ENCODE results near the gene PTCSC3. TPM values are rescaled to one million over a fixed set of nuclear protein-coding genes. Genes with fewer than 3 reads are reported as not detected.

Gene PTCSC3
- total and polyA plus RNA-seq, 9 of the 15 experiments (the other 6 are each of a cell fraction or from before 2014, with no cell fraction given), result not detected

DNA sequence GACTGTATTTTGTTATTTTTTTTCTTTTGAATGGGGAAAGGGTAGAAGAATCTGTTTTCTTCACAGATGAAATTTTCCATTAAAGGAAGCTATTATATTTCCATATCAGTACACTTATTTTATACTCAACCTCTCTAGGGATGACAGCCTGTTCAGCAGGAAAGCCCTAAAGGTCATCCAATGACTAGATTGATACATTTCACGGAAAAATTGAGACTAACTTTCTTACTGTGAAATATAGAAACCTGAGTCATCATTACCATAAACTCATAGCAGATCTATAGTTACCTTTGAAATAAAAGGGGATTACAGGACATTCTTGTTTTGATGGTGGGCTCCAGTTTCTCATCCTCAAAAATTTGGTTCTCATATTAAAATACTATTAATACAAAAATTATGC, 36.1 kb upstream of the PTCSC3 start:
- CTCF ChIA-PET (ENCODE audit: low intra/inter-chr PET ratio), result no interaction called here
- no peak overlapping the region for H3K9ac ChIP-seq (ENCODE audit: insufficient read depth in 1 of 2, low read depth in 2 of 2, low read length in 2 of 2)
- no peak overlapping the region for H2AFZ ChIP-seq (ENCODE audit: low read depth, low read length)
- no peak overlapping the region for H3K4me2 ChIP-seq (ENCODE audit: insufficient read depth, low read length)
- in situ Hi-C loops (cut with MboI), result no loop called here
- POLR2A ChIA-PET, result no interaction called here
- H3K4me3 ChIP-seq, result no peak overlapping the region
- no peaks in the 10 kb centered on the region for H4K20me1 ChIP-seq (replicated peaks; ENCODE audit: control insufficient read depth, insufficient read depth, low read length)
- no peaks in the 10 kb centered on the region for H3K9me3 ChIP-seq (replicated peaks; ENCODE audit: control insufficient read depth, insufficient read depth, low read depth, low read length)
- no peak for DNase-seq (ENCODE audit: extremely low read depth in 1 of 4, low spot score in 3 of 4)
- no TSS peak for BruUV-seq (replicated peaks)
- no peaks in the 10 kb centered on the region for H3K36me3 ChIP-seq (ENCODE audit: control insufficient read depth, insufficient read depth, low read length)
- H3K4me1 ChIP-seq (replicated peaks in 1 of 2; ENCODE audit: control insufficient read depth in 2 of 2, insufficient read depth in 2 of 2, low read length in 2 of 2), result no peaks in the 10 kb centered on the region
- no peaks in the 10 kb centered on the region for H3K9me1 ChIP-seq (ENCODE audit: control insufficient read depth, insufficient read depth, low read length)
- FAIRE-seq, result no peak
- WGBS (ENCODE audit: insufficient coverage, low coverage, missing lambda C conversion rate), result 0% methylated on average over 1 of the region's 1 CpG
- ATAC-seq, result no peak
- H3K79me2 ChIP-seq (ENCODE audit: control insufficient read depth, insufficient read depth, low read length), result no peaks in the 10 kb centered on the region
- H3K27ac ChIP-seq (ENCODE audit: extremely low read depth, low read depth, low read length), result no peak overlapping the region
- no peaks in the 10 kb centered on the region; a peak in 1 of 5 replicates for H3K27me3 ChIP-seq (ENCODE audit: control insufficient read depth in 2 of 2, insufficient read depth in 2 of 2, low read length in 2 of 2)
- intact Hi-C loops (cut with micrococcal nuclease), result no loop called here
- TF ChIP-seq ARID1B (IDR thresholded peaks at IDR 0.05) (no peak), ZSCAN32 (CRISPR knock-in tag; IDR thresholded peaks at IDR 0.05) (no peak), FOXK2 (conservative IDR thresholded peaks at IDR 0.05 in 1 of 2, IDR thresholded peaks at IDR 0.05 in 1 of 2; ENCODE audit: low read depth in 2 of 2) (no peak), POLR3A (IDR thresholded peaks at IDR 0.05; ENCODE audit: borderline replicate concordance, extremely low read depth, insufficient read depth, insufficient read length) (no peak), SMARCA4 (IDR thresholded peaks at IDR 0.05) (no peak), ZBTB17 (CRISPR knock-in tag; IDR thresholded peaks at IDR 0.05) (no peak), PURB (CRISPR knock-in tag; IDR thresholded peaks at IDR 0.05; ENCODE audit: low read depth) (no peak), SAP30 (IDR thresholded peaks at IDR 0.05; ENCODE audit: borderline replicate concordance, insufficient read depth, low read depth, low read length, poor library complexity, severe bottlenecking) (no peak), YBX1 (IDR thresholded peaks at IDR 0.05) (no peak), SRF (CRISPR knock-in tag; IDR thresholded peaks at IDR 0.05) (no peak)
- TF ChIP-seq, protein P1, sequence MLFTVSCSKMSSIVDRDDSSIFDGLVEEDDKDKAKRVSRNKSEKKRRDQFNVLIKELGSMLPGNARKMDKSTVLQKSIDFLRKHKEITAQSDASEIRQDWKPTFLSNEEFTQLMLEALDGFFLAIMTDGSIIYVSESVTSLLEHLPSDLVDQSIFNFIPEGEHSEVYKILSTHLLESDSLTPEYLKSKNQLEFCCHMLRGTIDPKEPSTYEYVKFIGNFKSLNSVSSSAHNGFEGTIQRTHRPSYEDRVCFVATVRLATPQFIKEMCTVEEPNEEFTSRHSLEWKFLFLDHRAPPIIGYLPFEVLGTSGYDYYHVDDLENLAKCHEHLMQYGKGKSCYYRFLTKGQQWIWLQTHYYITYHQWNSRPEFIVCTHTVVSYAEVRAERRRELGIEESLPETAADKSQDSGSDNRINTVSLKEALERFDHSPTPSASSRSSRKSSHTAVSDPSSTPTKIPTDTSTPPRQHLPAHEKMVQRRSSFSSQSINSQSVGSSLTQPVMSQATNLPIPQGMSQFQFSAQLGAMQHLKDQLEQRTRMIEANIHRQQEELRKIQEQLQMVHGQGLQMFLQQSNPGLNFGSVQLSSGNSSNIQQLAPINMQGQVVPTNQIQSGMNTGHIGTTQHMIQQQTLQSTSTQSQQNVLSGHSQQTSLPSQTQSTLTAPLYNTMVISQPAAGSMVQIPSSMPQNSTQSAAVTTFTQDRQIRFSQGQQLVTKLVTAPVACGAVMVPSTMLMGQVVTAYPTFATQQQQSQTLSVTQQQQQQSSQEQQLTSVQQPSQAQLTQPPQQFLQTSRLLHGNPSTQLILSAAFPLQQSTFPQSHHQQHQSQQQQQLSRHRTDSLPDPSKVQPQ (CRISPR knock-in tag; IDR thresholded peaks at IDR 0.05; ENCODE audit: borderline replicate concordance), result no peak
- TF ChIP-seq, protein P2, sequence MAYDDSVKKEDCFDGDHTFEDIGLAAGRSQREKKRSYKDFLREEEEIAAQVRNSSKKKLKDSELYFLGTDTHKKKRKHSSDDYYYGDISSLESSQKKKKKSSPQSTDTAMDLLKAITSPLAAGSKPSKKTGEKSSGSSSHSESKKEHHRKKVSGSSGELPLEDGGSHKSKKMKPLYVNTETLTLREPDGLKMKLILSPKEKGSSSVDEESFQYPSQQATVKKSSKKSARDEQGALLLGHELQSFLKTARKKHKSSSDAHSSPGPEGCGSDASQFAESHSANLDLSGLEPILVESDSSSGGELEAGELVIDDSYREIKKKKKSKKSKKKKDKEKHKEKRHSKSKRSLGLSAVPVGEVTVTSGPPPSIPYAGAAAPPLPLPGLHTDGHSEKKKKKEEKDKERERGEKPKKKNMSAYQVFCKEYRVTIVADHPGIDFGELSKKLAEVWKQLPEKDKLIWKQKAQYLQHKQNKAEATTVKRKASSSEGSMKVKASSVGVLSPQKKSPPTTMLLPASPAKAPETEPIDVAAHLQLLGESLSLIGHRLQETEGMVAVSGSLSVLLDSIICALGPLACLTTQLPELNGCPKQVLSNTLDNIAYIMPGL (CRISPR knock-in tag; IDR thresholded peaks at IDR 0.05), result no peak
- TF ChIP-seq, protein P3, sequence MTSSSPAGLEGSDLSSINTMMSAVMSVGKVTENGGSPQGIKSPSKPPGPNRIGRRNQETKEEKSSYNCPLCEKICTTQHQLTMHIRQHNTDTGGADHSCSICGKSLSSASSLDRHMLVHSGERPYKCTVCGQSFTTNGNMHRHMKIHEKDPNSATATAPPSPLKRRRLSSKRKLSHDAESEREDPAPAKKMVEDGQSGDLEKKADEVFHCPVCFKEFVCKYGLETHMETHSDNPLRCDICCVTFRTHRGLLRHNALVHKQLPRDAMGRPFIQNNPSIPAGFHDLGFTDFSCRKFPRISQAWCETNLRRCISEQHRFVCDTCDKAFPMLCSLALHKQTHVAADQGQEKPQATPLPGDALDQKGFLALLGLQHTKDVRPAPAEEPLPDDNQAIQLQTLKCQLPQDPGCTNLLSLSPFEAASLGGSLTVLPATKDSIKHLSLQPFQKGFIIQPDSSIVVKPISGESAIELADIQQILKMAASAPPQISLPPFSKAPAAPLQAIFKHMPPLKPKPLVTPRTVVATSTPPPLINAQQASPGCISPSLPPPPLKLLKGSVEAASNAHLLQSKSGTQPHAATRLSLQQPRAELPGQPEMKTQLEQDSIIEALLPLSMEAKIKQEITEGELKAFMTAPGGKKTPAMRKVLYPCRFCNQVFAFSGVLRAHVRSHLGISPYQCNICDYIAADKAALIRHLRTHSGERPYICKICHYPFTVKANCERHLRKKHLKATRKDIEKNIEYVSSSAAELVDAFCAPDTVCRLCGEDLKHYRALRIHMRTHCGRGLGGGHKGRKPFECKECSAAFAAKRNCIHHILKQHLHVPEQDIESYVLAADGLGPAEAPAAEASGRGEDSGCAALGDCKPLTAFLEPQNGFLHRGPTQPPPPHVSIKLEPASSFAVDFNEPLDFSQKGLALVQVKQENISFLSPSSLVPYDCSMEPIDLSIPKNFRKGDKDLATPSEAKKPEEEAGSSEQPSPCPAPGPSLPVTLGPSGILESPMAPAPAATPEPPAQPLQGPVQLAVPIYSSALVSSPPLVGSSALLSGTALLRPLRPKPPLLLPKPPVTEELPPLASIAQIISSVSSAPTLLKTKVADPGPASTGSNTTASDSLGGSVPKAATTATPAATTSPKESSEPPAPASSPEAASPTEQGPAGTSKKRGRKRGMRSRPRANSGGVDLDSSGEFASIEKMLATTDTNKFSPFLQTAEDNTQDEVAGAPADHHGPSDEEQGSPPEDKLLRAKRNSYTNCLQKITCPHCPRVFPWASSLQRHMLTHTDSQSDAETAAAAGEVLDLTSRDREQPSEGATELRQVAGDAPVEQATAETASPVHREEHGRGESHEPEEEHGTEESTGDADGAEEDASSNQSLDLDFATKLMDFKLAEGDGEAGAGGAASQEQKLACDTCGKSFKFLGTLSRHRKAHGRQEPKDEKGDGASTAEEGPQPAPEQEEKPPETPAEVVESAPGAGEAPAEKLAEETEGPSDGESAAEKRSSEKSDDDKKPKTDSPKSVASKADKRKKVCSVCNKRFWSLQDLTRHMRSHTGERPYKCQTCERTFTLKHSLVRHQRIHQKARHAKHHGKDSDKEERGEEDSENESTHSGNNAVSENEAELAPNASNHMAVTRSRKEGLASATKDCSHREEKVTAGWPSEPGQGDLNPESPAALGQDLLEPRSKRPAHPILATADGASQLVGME (CRISPR knock-in tag; IDR thresholded peaks at IDR 0.05), result no peak

All from K562 (cell line).